ENCODE measurements around the gene MAG.
"Not testable (repeated sequence)": the region's sequence is repeated elsewhere in the genome, so short reads cannot be mapped to it uniquely, and the experiment has no call there.

The MAG gene

GRCh38 chr19:35281303-35281702 is 10.7 kb upstream of the MAG start:
- no peak for DNase-seq (ENCODE audit: low read depth in 2 of 2)

GRCh38 chr19:35284153-35285094 is 7.5 kb upstream of the MAG start:
- no peak for DNase-seq (ENCODE audit: low read depth in 2 of 2)

- DNase-seq (ENCODE audit: low read depth in 2 of 2), result no peak
Observed at GRCh38 chr19:35285095-35285449, 6.9 kb upstream of the MAG start.

GRCh38 chr19:35285465-35285864 is 6.5 kb upstream of the MAG start:
- not testable (repeated sequence) for DNase-seq (ENCODE audit: low read depth in 2 of 2)

- DNase-seq (ENCODE audit: low read depth in 2 of 2), result not testable (repeated sequence)
Observed at GRCh38 chr19:35286101-35286500, 5.9 kb upstream of the MAG start.

GRCh38 chr19:35287713-35288112 is 4.2 kb upstream of the MAG start:
- no peak for DNase-seq (ENCODE audit: low read depth in 2 of 2)

- DNase-seq (ENCODE audit: low read depth in 2 of 2), result no peak
Observed at GRCh38 chr19:35288331-35288730, 3.6 kb upstream of the MAG start.

GRCh38 chr19:35288906-35289305 is 3.1 kb upstream of the MAG start:
- no peak for DNase-seq (ENCODE audit: low read depth in 2 of 2)

- no peak for DNase-seq (ENCODE audit: low read depth in 2 of 2)
Observed at GRCh38 chr19:35290381-35291127, 1.4 kb upstream of the MAG start.

GRCh38 chr19:35291259-35291658 is 702 bp upstream of the MAG start:
- no peak for DNase-seq (ENCODE audit: low read depth in 2 of 2)

- no peak for DNase-seq (ENCODE audit: low read depth in 2 of 2)
Observed at GRCh38 chr19:35292421-35293362, 731 bp downstream of the MAG start.

- DNase-seq (ENCODE audit: low read depth in 2 of 2), result no peak
Observed at GRCh38 chr19:35293363-35293739, 1.4 kb downstream of the MAG start.

- no peak for DNase-seq (ENCODE audit: low read depth in 2 of 2)
Observed at GRCh38 chr19:35293808-35294207, 1.8 kb downstream of the MAG start.

- DNase-seq (ENCODE audit: low read depth in 2 of 2), result no peak
Observed at GRCh38 chr19:35294328-35294727, 2.4 kb downstream of the MAG start.

- DNase-seq (ENCODE audit: low read depth in 2 of 2), result no peak
Observed at GRCh38 chr19:35294859-35295791, 3.2 kb downstream of the MAG start.

- no peak for DNase-seq (ENCODE audit: low read depth in 2 of 2)
Observed at GRCh38 chr19:35295792-35296462, 4.0 kb downstream of the MAG start.

GRCh38 chr19:35296644-35297514 is 4.9 kb downstream of the MAG start:
- DNase-seq (ENCODE audit: low read depth in 2 of 2), result no peak

GRCh38 chr19:35297515-35297848 is 5.5 kb downstream of the MAG start:
- DNase-seq (ENCODE audit: low read depth in 2 of 2), result no peak

GRCh38 chr19:35297922-35298321 is 6.0 kb downstream of the MAG start:
- no peak for DNase-seq (ENCODE audit: low read depth in 2 of 2)
